ENCODE data around the gene APBB3. TPM values are rescaled to one million over a fixed set of nuclear protein-coding genes. Genes with fewer than 3 reads are reported as not detected.

Gene APBB3
- total RNA-seq, 2 donors from 2014 or later, result 7.4 to 8.3 TPM

DNA sequence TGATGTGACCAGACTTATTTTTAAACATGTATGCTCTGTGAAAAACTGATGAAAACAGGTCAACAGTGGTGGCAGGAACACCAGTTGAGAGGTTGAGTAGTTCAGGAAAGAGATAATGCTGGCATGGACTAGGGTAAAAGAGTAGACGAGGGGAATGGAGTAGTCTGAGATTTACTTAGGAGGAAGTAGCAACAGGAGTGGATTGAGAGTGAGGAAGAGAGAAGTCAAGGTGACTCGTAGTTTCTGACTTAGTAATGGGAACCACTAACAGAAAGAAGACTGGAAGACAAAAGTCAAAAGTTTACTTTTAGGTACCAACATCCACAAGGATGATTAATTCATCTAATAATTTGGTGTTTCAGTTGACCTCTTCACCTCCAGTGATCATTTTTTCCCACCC, 10.7 kb downstream of the APBB3 start:
- no peak overlapping the region for H3K27ac ChIP-seq
- peaks cover 0 to 53% of the 10 kb centered on the region in 2 donors for H3K4me1 ChIP-seq

GRCh38 chr5:140551872-140552271, 12.5 kb downstream of the APBB3 start:
- peaks cover 0 to 63% of the 10 kb centered on the region in 2 donors for H3K4me1 ChIP-seq
- TF ChIP-seq, protein P1, sequence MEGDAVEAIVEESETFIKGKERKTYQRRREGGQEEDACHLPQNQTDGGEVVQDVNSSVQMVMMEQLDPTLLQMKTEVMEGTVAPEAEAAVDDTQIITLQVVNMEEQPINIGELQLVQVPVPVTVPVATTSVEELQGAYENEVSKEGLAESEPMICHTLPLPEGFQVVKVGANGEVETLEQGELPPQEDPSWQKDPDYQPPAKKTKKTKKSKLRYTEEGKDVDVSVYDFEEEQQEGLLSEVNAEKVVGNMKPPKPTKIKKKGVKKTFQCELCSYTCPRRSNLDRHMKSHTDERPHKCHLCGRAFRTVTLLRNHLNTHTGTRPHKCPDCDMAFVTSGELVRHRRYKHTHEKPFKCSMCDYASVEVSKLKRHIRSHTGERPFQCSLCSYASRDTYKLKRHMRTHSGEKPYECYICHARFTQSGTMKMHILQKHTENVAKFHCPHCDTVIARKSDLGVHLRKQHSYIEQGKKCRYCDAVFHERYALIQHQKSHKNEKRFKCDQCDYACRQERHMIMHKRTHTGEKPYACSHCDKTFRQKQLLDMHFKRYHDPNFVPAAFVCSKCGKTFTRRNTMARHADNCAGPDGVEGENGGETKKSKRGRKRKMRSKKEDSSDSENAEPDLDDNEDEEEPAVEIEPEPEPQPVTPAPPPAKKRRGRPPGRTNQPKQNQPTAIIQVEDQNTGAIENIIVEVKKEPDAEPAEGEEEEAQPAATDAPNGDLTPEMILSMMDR (IDR thresholded peaks at IDR 0.05), result no peak
- H3K36me3 ChIP-seq, result peaks cover 35% of the 10 kb centered on the region
- H3K9me3 ChIP-seq, result no peaks in the 10 kb centered on the region
- no peaks in the 10 kb centered on the region for H3K27me3 ChIP-seq
- H3K4me3 ChIP-seq, result no peak overlapping the region
- no peak for DNase-seq (ENCODE audit: low spot score)
- H3K27ac ChIP-seq, result no peak overlapping the region

More for the DNA sequence above, 10.7 kb downstream of the APBB3 start:
- peaks cover 35% of the 10 kb centered on the region for H3K36me3 ChIP-seq
- H3K4me3 ChIP-seq, result no peak overlapping the region
- no peaks in the 10 kb centered on the region for H3K27me3 ChIP-seq
- H3K9me3 ChIP-seq, result no peaks in the 10 kb centered on the region
- DNase-seq (ENCODE audit: low spot score), result no peak
- TF ChIP-seq, protein P1 (IDR thresholded peaks at IDR 0.05), result no peak

- TF ChIP-seq, protein P1 (IDR thresholded peaks at IDR 0.05), result no peak
- no peaks in the 10 kb centered on the region for H3K9me3 ChIP-seq
- DNase-seq (ENCODE audit: low spot score), result no peak
- H3K27me3 ChIP-seq, result no peaks in the 10 kb centered on the region
- peaks cover 0 to 55% of the 10 kb centered on the region in 2 donors for H3K4me1 ChIP-seq
- H3K27ac ChIP-seq, result peak overlapping the region; percentile 96
- H3K36me3 ChIP-seq, result peaks cover 35% of the 10 kb centered on the region
- no peak overlapping the region for H3K4me3 ChIP-seq
Measured at GRCh38 chr5:140550147-140551079, 14.0 kb downstream of the APBB3 start.

DNA sequence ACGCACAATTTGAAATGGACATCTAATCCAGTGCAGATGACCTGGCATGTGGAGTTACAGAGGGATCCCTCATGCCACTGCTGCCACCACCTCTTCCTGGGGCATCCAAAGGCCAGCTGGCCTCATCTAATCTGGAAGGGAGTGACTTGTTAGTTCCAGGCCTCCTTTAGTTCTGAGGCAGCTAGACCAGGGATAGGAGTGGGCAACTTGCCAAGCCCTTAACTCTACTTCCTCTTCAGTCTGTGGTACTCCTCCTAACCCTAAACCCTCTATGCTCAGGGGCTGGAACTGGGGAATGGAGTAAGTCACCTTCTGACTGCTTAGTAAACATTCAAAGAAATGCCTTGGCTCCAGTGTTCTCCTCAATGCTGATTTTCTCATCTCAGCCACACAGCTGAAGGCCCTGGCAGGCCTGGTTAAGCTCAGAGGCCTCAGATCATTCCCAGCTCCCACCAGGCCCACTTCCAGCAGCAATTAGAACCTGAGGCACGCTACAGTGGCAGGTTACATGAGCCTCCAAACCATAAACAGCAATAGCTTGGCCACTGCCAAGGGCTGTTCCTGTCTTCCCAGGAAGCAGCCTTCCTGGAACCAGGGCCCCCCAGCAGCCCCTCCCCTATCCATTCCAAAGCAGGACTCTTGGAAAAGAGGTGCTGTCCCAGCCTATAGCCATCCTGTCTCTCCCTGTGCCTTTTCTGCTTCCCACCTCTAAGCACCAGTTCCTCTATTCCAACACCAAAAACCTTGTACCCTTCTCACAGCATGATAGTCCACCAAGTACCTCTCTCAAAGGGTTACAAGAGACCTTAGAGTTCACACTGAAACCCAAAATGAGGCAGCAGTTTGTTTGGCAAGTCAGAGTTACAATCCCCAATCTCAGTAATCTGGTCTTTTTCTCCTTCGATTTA, 14.9 kb downstream of the APBB3 start:
- Histone ChIP-seq H3K36me3 (peaks cover 42% of the 10 kb centered on the region), H3K9me3 (no peaks in the 10 kb centered on the region), H3K27ac (peak overlapping the region; percentile 96), H3K4me1 (peaks cover 0 to 46% of the 10 kb centered on the region in 2 donors), H3K27me3 (no peaks in the 10 kb centered on the region), H3K4me3 (no peak overlapping the region)
- TF ChIP-seq, protein P1 (IDR thresholded peaks at IDR 0.05), result no peak
- peak; percentile 81 for DNase-seq (ENCODE audit: low spot score)

DNA sequence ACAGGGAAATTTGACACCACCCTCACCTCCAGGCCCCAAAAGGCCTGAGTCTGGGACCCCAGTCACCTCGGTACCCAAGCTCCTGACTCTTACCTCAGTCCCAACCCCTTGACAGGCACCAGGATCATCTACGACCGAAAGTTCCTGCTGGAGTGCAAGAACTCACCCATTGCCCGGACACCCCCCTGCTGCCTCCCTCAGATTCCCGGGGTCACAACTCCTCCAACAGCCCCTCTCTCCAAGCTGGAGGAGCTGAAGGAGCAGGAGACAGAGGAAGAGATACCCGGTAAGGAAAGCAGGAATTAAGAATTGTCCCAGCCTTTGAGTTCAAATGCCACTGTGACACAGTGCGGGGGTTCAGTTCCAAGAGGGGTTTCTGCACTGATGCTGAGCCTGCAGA, 15.6 kb downstream of the APBB3 start:
- H3K27ac ChIP-seq, result peak overlapping the region; percentile 96
- H3K4me1 ChIP-seq, result peaks cover 0 to 39% of the 10 kb centered on the region in 2 donors
- H3K27me3 ChIP-seq, result no peaks in the 10 kb centered on the region
- H3K9me3 ChIP-seq, result no peaks in the 10 kb centered on the region
- TF ChIP-seq, protein P1 (IDR thresholded peaks at IDR 0.05), result no peak
- H3K4me3 ChIP-seq, result no peak overlapping the region
- peaks cover 43% of the 10 kb centered on the region for H3K36me3 ChIP-seq
- DNase-seq (ENCODE audit: low spot score), result no peak
